ENCODE results near the gene MAML2.

GRCh38 chr11:96061069-96061468 lies 281.9 kb downstream of the MAML2 start:
- TF ChIP-seq CTCF (IDR thresholded peaks at IDR 0.05) (no peak), POLR2AphosphoS5 (IDR thresholded peaks at IDR 0.05) (peak in 1 of 3 donors; percentile 53)
